Heart right ventricle (tissue), 16 donors: ENCODE data around the gene TEX48. TPM values are rescaled to one million over a fixed set of nuclear protein-coding genes. Genes with fewer than 3 reads are reported as not detected.

Experiments
- ATAC-seq, 8 donors: fragments of 200-7000 bp; cut with Tn5 transposase; one replicate each; pipeline ENCODE4 v1.9.1; 2020; ENCODE audit warnings: mild to moderate bottlenecking in 8 of 8, moderate library complexity in 8 of 8, moderate number of reproducible peaks in 1 of 8
- DNase-seq, 2 donors: peaks; one replicate each; pipeline ENCODE4 v3.0.0-alpha.2; 2020
- H3K27ac ChIP-seq, 10 donors: fragments of 200-600 bp; sonication (generic) in 2 of 10; one replicate each; pipeline versions ENCODE4 v1.5.0 to v1.8.0; 2020 to 2022; ENCODE audit warnings: mild to moderate bottlenecking in 3 of 10
- H3K27me3 ChIP-seq, 7 donors: fragments of 200-600 bp; one replicate each; pipeline ENCODE4 v1.8.0; 2021 to 2022; ENCODE audit warnings: mild to moderate bottlenecking in 2 of 7
- H3K36me3 ChIP-seq, 9 donors: fragments of 200-600 bp; sonication (generic) in 1 of 9; one replicate each; pipeline versions ENCODE4 v1.5.0 to v1.8.0; 2020 to 2022; ENCODE audit warnings: mild to moderate bottlenecking in 2 of 9
- H3K4me1 ChIP-seq, 9 donors: fragments of 200-600 bp; sonication (generic) in 1 of 9; one replicate each; pipeline versions ENCODE4 v1.5.0 to v1.8.0; 2020 to 2022; ENCODE audit warnings: mild to moderate bottlenecking in 4 of 9
- H3K4me3 ChIP-seq, 10 donors: fragments of 200-600 bp; sonication (generic) in 2 of 10; one replicate each; pipeline versions ENCODE4 v1.5.0 to v1.8.0; 2020 to 2022; ENCODE audit warnings: mild to moderate bottlenecking in 7 of 10, moderate library complexity in 2 of 10
- H3K9me3 ChIP-seq, 11 donors: fragments of 200-600 bp in 10 of 11; sonication (generic) in 2 of 11; one replicate each; pipeline versions ENCODE4 v1.5.0 to v1.8.0; 2013 to 2022; ENCODE audit warnings: mild to moderate bottlenecking in 2 of 11, control low read depth in 1 of 11, moderate library complexity in 1 of 11
- WGBS, 2 donors: extraction: QIAGEN DNeasy Blood & Tissue Kit; methylation state at CpG; one replicate each; pipeline ENCODE4 v1.1.7; 2013; ENCODE audit warnings: inconsistent platforms in 1 of 2; 5-methylcytosine and 5-hydroxymethylcytosine counted together
- intact Hi-C, 10 donors: fragments of 100-400 bp; cut with DNase I; formaldehyde crosslinking; loops; one replicate each; pipeline versions ENCODE4 v1.11.1 to v1.14.2; 2022
- polyA plus RNA-seq, 2 donors: library from polyadenylated mRNA; stranded (reverse); fragments of 200-250 nt; gene quantifications; one replicate each; pipeline ENCODE4 v1.2.3, GENCODE V29; 2013
- total RNA-seq, 10 donors: library from RNA; stranded (reverse); fragmentation: NEBNext Ultra II Directional in 3 of 10; extraction: Animal tissue kit (Norgen Biotek cat#: 25700) in 3 of 10; gene quantifications; one replicate each; pipeline versions ENCODE4 v1.2.1 to v1.2.4, GENCODE V29; 2021 to 2023
- TF ChIP-seq, protein P1 (sequence below), 9 donors: fragments of 200-600 bp; sonication (generic) in 2 of 9; IDR thresholded peaks; one replicate each; pipeline versions ENCODE4 v1.5.0 to v1.8.0; 2021 to 2022; ENCODE audit warnings: antibody characterized with exemption in 9 of 9, mild to moderate bottlenecking in 5 of 9, moderate library complexity in 1 of 9
- donor health status: Arrhythmogenic right ventricular cardiomyopathy.
- donor health status: ischemic (EF 13 %, LVEDD 7.1; RV severe dilation, severe dysfunction).
- donor health status: healthy with polysubstance abuse.
- donor health status: DM: no; HTN: yes; CAD: no.
- donor health status: DM: no; HTN: no; CAD: no.
- donor health status: ischemic (EF 25% LVEDD 6.9; RV normal size, moderate dysfunction).
- donor health status: ischemic (EF 25% LVEDD 5.7; RV mildly dilated, moderate dysfunction).
- donor health status: healthy.
- donor health status: DM: yes; HTN: yes; CAD: no.
- donor health status: Ischemic cardiomyopathy.
- donor health status: ischemic (EF 35%, LVEDD 5.7; RV mildly dilated, moderate dysfunction).
- donor health status: nonischemic (EF 11% LVEDD 7.7; RV severe dilation, severe dysfunction).
- donor health status: DM: yes; HTN: yes; CAD: no.
- donor health status: PGD.
- donor health status: ischemic (EF 29% LVEDD 5.4; RV normal size, mild dysfunction).
- donor health status: nonischemic (EF 23%, LVEDD 6.1; RV moderate dilation, normal function).

TEX48 gene
- total and polyA plus RNA-seq, 12 donors: not detected

- DNase-seq (no peak), ATAC-seq (no peak)
- Histone ChIP-seq H3K4me1 (no peaks in the 10 kb centered on the region), H3K4me3 (no peak overlapping the region), H3K27ac (no peak overlapping the region), H3K27me3 (peaks cover 0 to 45% (median 25%) of the 10 kb centered on the region in 7 donors), H3K9me3 (no peaks in the 10 kb centered on the region), H3K36me3 (no peaks in the 10 kb centered on the region)
- WGBS, 2 donors: 52 to 61% methylated on average over 8 of the region's 8 CpGs
- intact Hi-C loops: no loop called here
- TF ChIP-seq, protein P1, sequence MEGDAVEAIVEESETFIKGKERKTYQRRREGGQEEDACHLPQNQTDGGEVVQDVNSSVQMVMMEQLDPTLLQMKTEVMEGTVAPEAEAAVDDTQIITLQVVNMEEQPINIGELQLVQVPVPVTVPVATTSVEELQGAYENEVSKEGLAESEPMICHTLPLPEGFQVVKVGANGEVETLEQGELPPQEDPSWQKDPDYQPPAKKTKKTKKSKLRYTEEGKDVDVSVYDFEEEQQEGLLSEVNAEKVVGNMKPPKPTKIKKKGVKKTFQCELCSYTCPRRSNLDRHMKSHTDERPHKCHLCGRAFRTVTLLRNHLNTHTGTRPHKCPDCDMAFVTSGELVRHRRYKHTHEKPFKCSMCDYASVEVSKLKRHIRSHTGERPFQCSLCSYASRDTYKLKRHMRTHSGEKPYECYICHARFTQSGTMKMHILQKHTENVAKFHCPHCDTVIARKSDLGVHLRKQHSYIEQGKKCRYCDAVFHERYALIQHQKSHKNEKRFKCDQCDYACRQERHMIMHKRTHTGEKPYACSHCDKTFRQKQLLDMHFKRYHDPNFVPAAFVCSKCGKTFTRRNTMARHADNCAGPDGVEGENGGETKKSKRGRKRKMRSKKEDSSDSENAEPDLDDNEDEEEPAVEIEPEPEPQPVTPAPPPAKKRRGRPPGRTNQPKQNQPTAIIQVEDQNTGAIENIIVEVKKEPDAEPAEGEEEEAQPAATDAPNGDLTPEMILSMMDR (IDR thresholded peaks at IDR 0.05): no peak
Observed at GRCh38 chr9:114721491-114722079, 39.6 kb upstream of the TEX48 start.

DNA sequence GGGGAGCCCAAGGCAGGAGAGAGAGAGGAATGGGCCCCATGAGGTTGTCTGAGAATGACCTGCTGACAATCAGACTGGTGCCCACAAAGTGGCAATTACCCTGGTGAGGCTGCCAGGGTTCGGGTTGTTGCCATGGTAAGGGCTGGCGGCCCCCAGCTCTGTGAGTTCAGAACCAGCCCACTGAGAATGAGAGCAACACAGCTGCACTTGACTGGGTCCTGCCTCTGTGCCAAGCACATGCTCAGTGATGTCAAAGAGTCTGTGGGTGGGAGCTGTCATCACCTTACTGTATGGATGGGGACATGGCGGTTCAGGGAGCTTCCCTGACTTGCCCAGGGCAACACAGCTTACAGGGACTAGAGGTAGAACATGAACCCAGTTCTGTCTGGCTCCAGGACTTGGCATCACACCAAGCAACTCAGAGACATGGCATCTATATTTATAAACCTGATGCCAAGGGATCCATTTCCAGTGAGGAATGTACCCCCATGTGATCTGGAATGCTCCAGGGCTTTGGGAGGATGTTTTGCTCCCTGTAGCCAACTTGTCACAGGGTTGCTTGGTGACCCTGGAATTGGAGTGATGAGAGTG is 38.2 kb upstream of the TEX48 start:
- intact Hi-C loops: no loop called here
- TF ChIP-seq, protein P1 (IDR thresholded peaks at IDR 0.05): no peak
- DNase-seq (no peak), ATAC-seq (no peak)
- Histone ChIP-seq H3K27me3 (peaks cover 0 to 48% (median 25%) of the 10 kb centered on the region in 7 donors), H3K9me3 (peaks cover 0 to 5% (median 0%) of the 10 kb centered on the region in 11 donors), H3K4me3 (no peak overlapping the region), H3K4me1 (no peaks in the 10 kb centered on the region), H3K36me3 (no peaks in the 10 kb centered on the region), H3K27ac (no peak overlapping the region)
- 75 to 79% methylated on average over 3 of the region's 3 CpGs for WGBS, 2 donors

DNA sequence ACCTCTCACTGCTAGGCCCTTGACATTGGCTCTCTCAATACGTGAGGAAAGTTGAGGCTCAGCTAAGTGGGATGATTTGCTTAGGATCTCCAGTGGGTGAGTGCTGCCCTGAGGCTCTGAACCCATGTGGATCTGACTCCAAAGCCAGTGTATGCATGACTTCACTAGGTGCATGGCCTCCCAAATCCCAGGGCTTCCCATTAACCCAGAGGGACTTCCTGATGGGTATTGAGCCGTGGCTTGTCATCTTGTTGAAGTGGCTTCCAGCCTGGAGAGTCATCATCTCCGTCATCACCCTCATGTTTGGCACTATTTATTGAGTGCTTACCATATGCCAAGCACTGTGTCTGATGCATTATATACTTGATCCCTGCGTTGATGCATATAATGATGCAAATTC is 37.3 kb upstream of the TEX48 start:
- Histone ChIP-seq H3K27me3 (peaks cover 0 to 48% (median 23%) of the 10 kb centered on the region in 7 donors), H3K27ac (no peak overlapping the region), H3K4me1 (no peaks in the 10 kb centered on the region), H3K9me3 (peaks cover 0 to 6% (median 0%) of the 10 kb centered on the region in 11 donors), H3K4me3 (no peak overlapping the region), H3K36me3 (no peaks in the 10 kb centered on the region)
- TF ChIP-seq, protein P1 (IDR thresholded peaks at IDR 0.05): no peak
- 84 to 87% methylated on average over 4 of the region's 4 CpGs for WGBS, 2 donors
- DNase-seq (no peak), ATAC-seq (no peak)
- intact Hi-C loops: no loop called here

GRCh38 chr9:114718801-114719221 is 36.8 kb upstream of the TEX48 start:
- Histone ChIP-seq H3K4me3 (no peak overlapping the region), H3K4me1 (no peaks in the 10 kb centered on the region), H3K27ac (no peak overlapping the region), H3K9me3 (peaks cover 0 to 6% (median 0%) of the 10 kb centered on the region in 11 donors), H3K27me3 (peaks cover 0 to 48% (median 23%) of the 10 kb centered on the region in 7 donors), H3K36me3 (no peaks in the 10 kb centered on the region)
- intact Hi-C loops: no loop called here
- ATAC-seq: no peak
- TF ChIP-seq, protein P1 (IDR thresholded peaks at IDR 0.05): no peak
- 75 to 89% methylated on average over 8 of the region's 8 CpGs for WGBS, 2 donors
- no peak for DNase-seq
